K562 (cell line): ENCODE results near the gene ACTL10. TPM values are rescaled to one million over a fixed set of nuclear protein-coding genes. Genes with fewer than 3 reads are reported as not detected.
A peak's percentile ranks its signal among the peaks of the same experiment; 100 is the strongest.

ENCODE experiments used
- CHD4 ChIP-seq: fragments of 200-600 bp; sonication (generic); IDR thresholded peaks from 3 replicates; pipeline ENCODE4 v1.6.1; 2012; ENCODE audit warnings: low read depth, mild to moderate bottlenecking, mixed read lengths, low read length, inconsistent platforms; ENCODE audit not compliant: insufficient read depth, insufficient replicate concordance, poor library complexity, severe bottlenecking
- COPS2 ChIP-seq: fragments of 450-650 bp; conservative IDR thresholded peaks from 2 replicates; pipeline ENCODE4 v1.6.1; 2016; ENCODE audit warnings: mild to moderate bottlenecking, moderate library complexity
- ETV5 ChIP-seq: sonication (generic); formaldehyde crosslinking; IDR thresholded peaks from 2 replicates; pipeline ENCODE4 v1.4.0; 2020; ENCODE audit warnings: low read depth, mild to moderate bottlenecking, missing genetic modification reagents
- GATAD2A ChIP-seq: fragments of 450-650 bp; IDR thresholded peaks from 2 replicates; pipeline ENCODE4 v1.6.1; 2017
- HDAC2 ChIP-seq: fragments of 450-650 bp; IDR thresholded peaks from 2 replicates; pipeline ENCODE4 v1.6.1; 2016; ENCODE audit warnings: mild to moderate bottlenecking
- HDGF ChIP-seq: fragments of 450-650 bp; IDR thresholded peaks from 2 replicates; pipeline ENCODE4 v1.6.1; 2016
- MAFK ChIP-seq: IDR thresholded peaks from 2 replicates; pipeline ENCODE4 v1.6.1; 2011; ENCODE audit warnings: low read length, improper control_type of control experiment
- MEIS2 ChIP-seq: fragments of 450-650 bp; IDR thresholded peaks from 2 replicates; pipeline ENCODE4 v1.6.1; 2014; ENCODE audit warnings: mild to moderate bottlenecking; ENCODE audit not compliant: partially characterized antibody
- MTF1 ChIP-seq: fragments of 250-450 bp; sonication (Bioruptor Pico); IDR thresholded peaks from 2 replicates; pipeline ENCODE4 v1.9.0; 2021; ENCODE audit warnings: moderate library complexity, mild to moderate bottlenecking, inconsistent platforms, borderline replicate concordance
- MYBL2 ChIP-seq, 2 experiments: fragments of 450-650 bp in 1 of 2; sonication (generic) in 1 of 2; formaldehyde crosslinking in 1 of 2; IDR thresholded peaks; 2 replicates each; pipeline versions ENCODE4 v1.6.1 to v1.8.1; 2017 to 2022; ENCODE audit warnings: borderline replicate concordance in 1 of 2, inconsistent platforms in 1 of 2, low read depth in 1 of 2, mild to moderate bottlenecking in 1 of 2, missing genetic modification reagents in 1 of 2, moderate library complexity in 1 of 2
- NEUROD1 ChIP-seq: fragments of 150-350 bp; IDR thresholded peaks from 2 replicates; pipeline ENCODE4 v1.6.1; 2014; ENCODE audit warnings: borderline replicate concordance, low read length, low read depth; ENCODE audit not compliant: partially characterized antibody
- NFRKB ChIP-seq: fragments of 450-650 bp; IDR thresholded peaks from 2 replicates; pipeline ENCODE4 v1.6.1; 2016; ENCODE audit warnings: low read depth
- NFXL1 ChIP-seq: fragments of 450-650 bp; formaldehyde crosslinking; IDR thresholded peaks from 2 replicates; pipeline ENCODE4 v1.4.0; 2021; ENCODE audit warnings: mild to moderate bottlenecking
- PHF8 ChIP-seq: fragments of 200-600 bp; sonication (generic); IDR thresholded peaks from 2 replicates; pipeline ENCODE4 v1.6.1; 2012; ENCODE audit warnings: mixed run types, mild to moderate bottlenecking, inconsistent platforms, low read length, moderate library complexity, borderline replicate concordance
- POU5F1 ChIP-seq: fragments of 150-350 bp; IDR thresholded peaks from 2 replicates; pipeline ENCODE4 v1.6.1; 2014; ENCODE audit warnings: borderline replicate concordance, low read length, low read depth, mild to moderate bottlenecking; ENCODE audit not compliant: partially characterized antibody
- PTBP1 ChIP-seq: fragments of 200-400 bp; formaldehyde crosslinking; IDR thresholded peaks from 2 replicates; pipeline ENCODE4 v1.6.1; 2017; ENCODE audit warnings: low read depth, low read length
- RBM34 ChIP-seq: fragments of 200-400 bp; formaldehyde crosslinking; IDR thresholded peaks from 2 replicates; pipeline ENCODE4 v1.6.1; 2018; ENCODE audit warnings: low read length, borderline replicate concordance; ENCODE audit not compliant: insufficient read depth
- RHOXF2B ChIP-seq: fragments of 250-450 bp; sonication (Bioruptor Pico); conservative IDR thresholded peaks from 2 replicates; pipeline ENCODE4 v1.5.1; 2021
- SPI1 ChIP-seq: IDR thresholded peaks from 2 replicates; pipeline ENCODE4 v1.6.1; 2011; ENCODE audit warnings: low read depth, low read length, control low read depth, borderline replicate concordance
- ZNF444 ChIP-seq: fragments of 250-450 bp; sonication (Bioruptor Pico); IDR thresholded peaks from 2 replicates; pipeline ENCODE4 v1.4.0; 2020; ENCODE audit warnings: mild to moderate bottlenecking, moderate library complexity
- ZSCAN32 ChIP-seq: fragments of 450-650 bp; formaldehyde crosslinking; IDR thresholded peaks from 2 replicates; pipeline ENCODE4 v1.4.0; 2020; ENCODE audit warnings: mild to moderate bottlenecking, moderate library complexity
- polyA plus RNA-seq, 8 experiments: library from polyadenylated mRNA; depleted of rRNA in 4 of 8; stranded (reverse) in 5 of 8; unstranded in 3 of 8; fragments of >200 nt; fragmentation: Nextera tagmentation in 2 of 8; fragmentation: Illumina TruSeq in 1 of 8; extraction: Ambion mirVana in 2 of 8; extraction: Trizol in 1 of 8; gene quantifications; 2 replicates each; pipeline versions ENCODE4 v1.2.1 to v1.2.3, GENCODE V29; 2011 to 2014; ENCODE audit warnings: inconsistent platforms in 1 of 8, missing spikeins in 1 of 8
- total RNA-seq, 7 experiments: library from RNA; depleted of rRNA in 6 of 7; stranded (reverse); fragments of >200 nt in 6 of 7; fragmentation: Illumina TruSeq in 2 of 7; extraction: Trizol in 2 of 7; gene quantifications; 2 replicates each; pipeline versions ENCODE4 v1.2.1 to v1.2.3, GENCODE V29; 2011 to 2021; ENCODE audit warnings: low replicate concordance in 1 of 7
- TF ChIP-seq, protein P1 (sequence below), 2 experiments: fragments of 200-800 bp in 1 of 2; sonication (Bioruptor generic) in 1 of 2; sonication (generic) in 1 of 2; formaldehyde crosslinking in 1 of 2; IDR thresholded peaks in 1 of 2; conservative IDR thresholded peaks in 1 of 2; 2 replicates each; pipeline versions ENCODE4 v1.5.0 to v1.6.1; 2016 to 2020; ENCODE audit warnings: missing compliant biosample characterization in 1 of 2, missing genetic modification characterization in 1 of 2, missing genetic modification reagents in 1 of 2
- TF ChIP-seq, protein P2 (sequence below): fragments of 150-350 bp; conservative IDR thresholded peaks from 2 replicates; pipeline ENCODE4 v1.6.1; 2014; ENCODE audit warnings: low read length

Gene ACTL10
- total and polyA plus RNA-seq, 9 of the 15 experiments (the other 6 are each of a cell fraction or from before 2014, with no cell fraction given) = 0.07 to 0.14 TPM; not detected in 7

DNA sequence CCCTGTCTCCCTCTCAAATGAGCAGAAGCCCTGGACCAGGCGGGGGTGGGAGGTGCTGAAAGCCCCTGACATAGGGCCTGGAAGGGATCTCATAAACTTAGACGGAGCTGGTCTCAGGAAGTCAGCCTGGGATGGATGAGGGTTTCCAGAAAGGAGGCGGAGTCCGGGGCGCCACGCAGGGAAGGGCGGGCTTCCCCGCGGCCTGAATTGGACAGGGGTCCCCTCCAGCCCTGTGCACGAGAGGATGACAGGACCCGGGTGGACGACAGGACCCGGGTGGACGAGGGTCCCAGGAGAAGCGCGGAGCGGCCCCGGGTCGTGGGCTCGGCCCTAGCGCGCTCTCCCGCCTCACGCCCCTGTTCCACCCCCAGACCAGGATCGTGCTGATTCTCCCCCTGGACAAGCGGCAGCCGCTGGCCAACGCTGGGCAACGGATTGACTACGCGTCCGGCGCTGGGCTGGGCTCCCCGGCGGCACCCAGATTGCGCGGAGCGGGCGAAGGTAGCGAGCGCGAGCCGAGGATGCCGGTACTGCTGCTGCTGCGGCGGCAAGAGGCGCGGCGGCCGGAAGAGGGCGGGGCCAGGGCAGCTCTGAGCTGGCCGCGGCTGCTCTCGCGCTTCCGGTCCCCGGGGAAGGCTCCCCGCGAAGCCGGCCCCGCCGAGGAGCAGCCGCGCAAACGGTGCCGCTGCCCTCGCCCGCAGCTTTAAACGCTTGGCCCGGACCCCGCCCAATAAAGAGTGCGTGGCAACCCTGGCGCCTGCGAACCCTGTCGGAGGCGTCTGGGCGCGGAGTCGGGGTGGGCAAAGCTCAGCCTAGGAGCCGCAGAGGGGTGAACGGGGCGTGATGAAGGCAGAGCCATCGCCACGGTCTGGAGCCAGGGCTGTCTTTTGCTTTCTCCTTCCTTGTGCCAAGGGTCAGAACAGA, 3.3 kb upstream of the ACTL10 start (continued):
- TF ChIP-seq PTBP1 = no peak
- TF ChIP-seq RHOXF2B (CRISPR knock-in tag) = no peak
- TF ChIP-seq POU5F1 = no peak
- no peak for TF ChIP-seq NFXL1 (CRISPR knock-in tag)
- TF ChIP-seq HDGF = no peak
- TF ChIP-seq CHD4 = no peak
- no peak for TF ChIP-seq MYBL2 (IDR thresholded peaks at IDR 0.05; ENCODE audit: low read depth)
- TF ChIP-seq MYBL2 (CRISPR knock-in tag; IDR thresholded peaks at IDR 0.05; ENCODE audit: borderline replicate concordance) = no peak
- TF ChIP-seq ETV5 (CRISPR knock-in tag) = peak; percentile 96
- TF ChIP-seq RBM34 = peak; percentile 91; the same call in 1 of the 2 replicates
- TF ChIP-seq, protein P1, sequence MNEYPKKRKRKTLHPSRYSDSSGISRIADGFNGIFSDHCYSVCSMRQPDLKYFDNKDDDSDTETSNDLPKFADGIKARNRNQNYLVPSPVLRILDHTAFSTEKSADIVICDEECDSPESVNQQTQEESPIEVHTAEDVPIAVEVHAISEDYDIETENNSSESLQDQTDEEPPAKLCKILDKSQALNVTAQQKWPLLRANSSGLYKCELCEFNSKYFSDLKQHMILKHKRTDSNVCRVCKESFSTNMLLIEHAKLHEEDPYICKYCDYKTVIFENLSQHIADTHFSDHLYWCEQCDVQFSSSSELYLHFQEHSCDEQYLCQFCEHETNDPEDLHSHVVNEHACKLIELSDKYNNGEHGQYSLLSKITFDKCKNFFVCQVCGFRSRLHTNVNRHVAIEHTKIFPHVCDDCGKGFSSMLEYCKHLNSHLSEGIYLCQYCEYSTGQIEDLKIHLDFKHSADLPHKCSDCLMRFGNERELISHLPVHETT (CRISPR knock-in tag; conservative IDR thresholded peaks at IDR 0.05 in 1 of 2, IDR thresholded peaks at IDR 0.05 in 1 of 2) = peak in 1 of 2 experiments; percentile 84; a peak in 2 of 4 replicates
- TF ChIP-seq, protein P2, sequence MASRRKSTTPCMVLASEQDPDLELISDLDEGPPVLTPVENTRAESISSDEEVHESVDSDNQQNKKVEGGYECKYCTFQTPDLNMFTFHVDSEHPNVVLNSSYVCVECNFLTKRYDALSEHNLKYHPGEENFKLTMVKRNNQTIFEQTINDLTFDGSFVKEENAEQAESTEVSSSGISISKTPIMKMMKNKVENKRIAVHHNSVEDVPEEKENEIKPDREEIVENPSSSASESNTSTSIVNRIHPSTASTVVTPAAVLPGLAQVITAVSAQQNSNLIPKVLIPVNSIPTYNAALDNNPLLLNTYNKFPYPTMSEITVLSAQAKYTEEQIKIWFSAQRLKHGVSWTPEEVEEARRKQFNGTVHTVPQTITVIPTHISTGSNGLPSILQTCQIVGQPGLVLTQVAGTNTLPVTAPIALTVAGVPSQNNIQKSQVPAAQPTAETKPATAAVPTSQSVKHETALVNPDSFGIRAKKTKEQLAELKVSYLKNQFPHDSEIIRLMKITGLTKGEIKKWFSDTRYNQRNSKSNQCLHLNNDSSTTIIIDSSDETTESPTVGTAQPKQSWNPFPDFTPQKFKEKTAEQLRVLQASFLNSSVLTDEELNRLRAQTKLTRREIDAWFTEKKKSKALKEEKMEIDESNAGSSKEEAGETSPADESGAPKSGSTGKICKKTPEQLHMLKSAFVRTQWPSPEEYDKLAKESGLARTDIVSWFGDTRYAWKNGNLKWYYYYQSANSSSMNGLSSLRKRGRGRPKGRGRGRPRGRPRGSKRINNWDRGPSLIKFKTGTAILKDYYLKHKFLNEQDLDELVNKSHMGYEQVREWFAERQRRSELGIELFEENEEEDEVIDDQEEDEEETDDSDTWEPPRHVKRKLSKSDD = no peak
- peak; percentile 61; the same call in 1 of the 2 replicates for TF ChIP-seq ZSCAN32 (CRISPR knock-in tag)
- TF ChIP-seq NFRKB = no peak
- TF ChIP-seq MEIS2 = no peak
- peak; percentile 20 for TF ChIP-seq NEUROD1
- peak; percentile 85 for TF ChIP-seq PHF8
- TF ChIP-seq MAFK = no peak
- TF ChIP-seq HDAC2 = no peak
- TF ChIP-seq SPI1 = no peak
- TF ChIP-seq ZNF444 (CRISPR knock-in tag) = 0 out of 2 replicates have a peak, but pooled peaks have one; percentile 41
- no peak for TF ChIP-seq MTF1
- TF ChIP-seq GATAD2A = 0 out of 2 replicates have a peak, but pooled peaks have one; percentile 10
- no peak for TF ChIP-seq COPS2
